HG02973 (cell line): ENCODE results near the gene TYSND1.
"Not testable (repeated sequence)": the region's sequence is repeated elsewhere in the genome, so short reads cannot be mapped to it uniquely, and the experiment has no call there.

Experiments
- ATAC-seq: cut with Tn5 transposase; IDR thresholded peaks from one replicate; pipeline ENCODE4 v1.9.1; 2021; ENCODE audit warnings: moderate library complexity; ENCODE audit not compliant: unreplicated experiment

Gene TYSND1

GRCh38 chr10:70112071-70112470 lies 34.4 kb downstream of the TYSND1 start:
- ATAC-seq = no peak

- ATAC-seq = no peak
Observed at GRCh38 chr10:70111496-70111895, 35.0 kb downstream of the TYSND1 start.

- ATAC-seq = no peak
Observed at GRCh38 chr10:70109064-70109729, 37.3 kb downstream of the TYSND1 start.

- ATAC-seq = no peak
Observed at GRCh38 chr10:70106958-70107791, 39.3 kb downstream of the TYSND1 start.

GRCh38 chr10:70101668-70102067 lies 44.8 kb downstream of the TYSND1 start:
- ATAC-seq = no peak

GRCh38 chr10:70101068-70101562 lies 45.4 kb downstream of the TYSND1 start:
- ATAC-seq = not testable (repeated sequence)

- no peak for ATAC-seq
Observed at GRCh38 chr10:70098271-70098670, 48.2 kb downstream of the TYSND1 start.

- ATAC-seq = no peak
Observed at GRCh38 chr10:70097459-70097858, 49.0 kb downstream of the TYSND1 start.

GRCh38 chr10:70096705-70097420 lies 49.6 kb downstream of the TYSND1 start:
- ATAC-seq = no peak

- ATAC-seq = no peak
Observed at GRCh38 chr10:70096016-70096704, 50.3 kb downstream of the TYSND1 start.

- no peak for ATAC-seq
Observed at GRCh38 chr10:70094250-70094649, 52.2 kb downstream of the TYSND1 start.

- ATAC-seq = no peak
Observed at GRCh38 chr10:70093335-70093944, 53.1 kb downstream of the TYSND1 start.

GRCh38 chr10:70092389-70092718 lies 54.1 kb downstream of the TYSND1 start:
- no peak for ATAC-seq

- no peak for ATAC-seq
Observed at GRCh38 chr10:70090951-70091350, 55.5 kb downstream of the TYSND1 start.

GRCh38 chr10:70090013-70090412 lies 56.5 kb downstream of the TYSND1 start:
- no peak for ATAC-seq

- no peak for ATAC-seq
Observed at GRCh38 chr10:70088308-70088698, 58.2 kb downstream of the TYSND1 start.
